CD4-positive, alpha-beta memory T cell (primary cell): ENCODE measurements around the gene IL1R2. TPM values are rescaled to one million over a fixed set of nuclear protein-coding genes. Genes with fewer than 3 reads are reported as not detected.

ENCODE experiments used
- CTCF ChIA-PET: fragments of 350-600 bp; sonication (Branson Sonifier 250); formaldehyde crosslinking; loops from one replicate; lab custom pipeline; 2021; ENCODE audit warnings: inconsistent platforms; ENCODE audit not compliant: partially characterized antibody; lab: Charles Lee
- POLR2A ChIA-PET: fragments of 350-600 bp; sonication (Branson Sonifier 250); formaldehyde crosslinking; loops from one replicate; lab custom pipeline; 2021; ENCODE audit not compliant: partially characterized antibody; lab: Charles Lee
- DNase-seq, 5 donors: peaks; one replicate each; pipeline versions ENCODE4 v3.0.0 to v3.0.0-alpha.2; 2020 to 2022; ENCODE audit warnings: mixed read lengths in 1 of 5
- H3K27ac ChIP-seq: one replicate; pipeline ENCODE4 v1.7.0; 2013; ENCODE audit warnings: low read depth, low read length
- H3K27me3 ChIP-seq: 2 replicates; pipeline ENCODE4 v1.7.0; 2013; ENCODE audit warnings: mild to moderate bottlenecking, low read length, moderate library complexity; ENCODE audit not compliant: insufficient read depth
- H3K36me3 ChIP-seq: 2 replicates; pipeline ENCODE4 v1.7.0; 2013; ENCODE audit warnings: mild to moderate bottlenecking, low read length, moderate library complexity; ENCODE audit not compliant: insufficient read depth
- H3K4me1 ChIP-seq: 2 replicates; pipeline ENCODE4 v1.7.0; 2013; ENCODE audit warnings: mild to moderate bottlenecking, low read length, moderate library complexity; ENCODE audit not compliant: insufficient read depth
- H3K4me3 ChIP-seq, 2 donors: one replicate each; pipeline ENCODE4 v1.7.0; 2013; ENCODE audit warnings: low read length in 2 of 2, mild to moderate bottlenecking in 1 of 2
- H3K9me3 ChIP-seq, 2 donors: one replicate each; pipeline ENCODE4 v1.7.0; 2013; ENCODE audit warnings: low read length in 2 of 2, control low read depth in 1 of 2; ENCODE audit not compliant: control insufficient read depth in 1 of 2
- H3K27ac Mint-ChIP-seq, 7 donors: one replicate each; pipeline ENCODE4 v1.8.0; 2020 to 2021; ENCODE audit warnings: mixed read lengths in 7 of 7, mild to moderate bottlenecking in 6 of 7, inconsistent platforms in 3 of 7, moderate library complexity in 3 of 7
- H3K27me3 Mint-ChIP-seq, 2 donors: one replicate each; pipeline ENCODE4 v1.8.0; 2020 to 2021; ENCODE audit warnings: mixed read lengths in 2 of 2
- H3K36me3 Mint-ChIP-seq, 2 donors: one replicate each; pipeline ENCODE4 v1.8.0; 2020 to 2021; ENCODE audit warnings: mixed read lengths in 2 of 2, inconsistent platforms in 1 of 2, mild to moderate bottlenecking in 1 of 2
- H3K4me1 Mint-ChIP-seq, 4 donors: one replicate each; pipeline ENCODE4 v1.8.0; 2020 to 2021; ENCODE audit warnings: mixed read lengths in 4 of 4, mild to moderate bottlenecking in 1 of 4
- H3K4me3 Mint-ChIP-seq, 8 donors: one replicate each; pipeline ENCODE4 v1.8.0; 2020 to 2021; ENCODE audit warnings: mixed read lengths in 8 of 8, mild to moderate bottlenecking in 7 of 8, moderate library complexity in 6 of 8, inconsistent platforms in 3 of 8
- H3K9me3 Mint-ChIP-seq, 8 donors: one replicate each; pipeline ENCODE4 v1.8.0; 2020 to 2021; ENCODE audit warnings: mixed read lengths in 8 of 8, mild to moderate bottlenecking in 5 of 8, inconsistent platforms in 3 of 8, moderate library complexity in 1 of 8
- intact Hi-C: fragments of 100-400 bp; cut with micrococcal nuclease; formaldehyde crosslinking; loops from one replicate; pipeline ENCODE4 v1.15.1; 2023
- polyA plus RNA-seq, 2 donors: library from polyadenylated mRNA; unstranded; fragments of 300-500 nt; fragmentation: Illumina TruSeq; gene quantifications; one replicate each; pipeline ENCODE4 v1.2.3, GENCODE V29; 2021
- total RNA-seq, 2 experiments: library from RNA; stranded (reverse); gene quantifications; one replicate each; pipeline ENCODE4 v1.2.3, GENCODE V29; 2021

The IL1R2 gene
- total and polyA plus RNA-seq, 4 experiments from 2014 or later, result 0.61 to 2.1 TPM; not detected in 2

- intact Hi-C loops, result no loop called here
Measured at GRCh38 chr2:102033031-102033749, 41.4 kb downstream of the IL1R2 start.

GRCh38 chr2:102033750-102034682, 42.3 kb downstream of the IL1R2 start:
- CTCF ChIA-PET, result interaction anchor here (0.8 to 3.3 kb wide), 7 partner anchors 11 to 208 kb away, joined by 3 to 27 read pairs (median 3); no protein-coding TSS in a partner anchor
- POLR2A ChIA-PET, result interaction anchor here (0.8 kb wide), 1 partner anchor 207 kb away, joined by 3 read pairs; no protein-coding TSS in a partner anchor
- H3K27ac ChIP-seq, result no peak overlapping the region

More at GRCh38 chr2:102033031-102033749, 41.4 kb downstream of the IL1R2 start:
- ChIA-PET CTCF (interaction anchor here (0.7 to 3.3 kb wide), 10 partner anchors 11 to 410 kb away, joined by 3 to 27 read pairs (median 3); no protein-coding TSS in a partner anchor), POLR2A (interaction anchor here (0.8 kb wide), 1 partner anchor 207 kb away, joined by 3 read pairs; no protein-coding TSS in a partner anchor)
- Mint-ChIP-seq H3K9me3 (peaks cover 0 to 3% (median 0%) of the 10 kb centered on the region in 8 donors), H3K4me1 (peaks cover 20 to 33% (median 26%) of the 10 kb centered on the region in 4 donors), H3K27me3 (no peaks in the 10 kb centered on the region), H3K4me3 (peak overlapping the region in 7 of 8 donors; percentile 13 to 84 (median 56)), H3K36me3 (no peaks in the 10 kb centered on the region), H3K27ac (peak overlapping the region; percentile 42 to 86 (median 71))
- H3K4me1 ChIP-seq, result peaks cover 25% of the 10 kb centered on the region
- peak in 2 of 5 donors; percentile 6 to 7 for DNase-seq
- H3K27me3 ChIP-seq, result no peaks in the 10 kb centered on the region
- H3K4me3 ChIP-seq, result no peak overlapping the region
- no peaks in the 10 kb centered on the region for H3K36me3 ChIP-seq
- H3K27ac ChIP-seq, result no peak overlapping the region
- H3K9me3 ChIP-seq, result no peaks in the 10 kb centered on the region

GRCh38 chr2:102034683-102035548, 43.2 kb downstream of the IL1R2 start:
- H3K27ac Mint-ChIP-seq, result peak overlapping the region in 4 of 7 donors; percentile 27 to 83 (median 59)

More at GRCh38 chr2:102033750-102034682, 42.3 kb downstream of the IL1R2 start:
- Mint-ChIP-seq H3K4me1 (peaks cover 20 to 33% (median 26%) of the 10 kb centered on the region in 4 donors), H3K36me3 (no peaks in the 10 kb centered on the region), H3K27me3 (no peaks in the 10 kb centered on the region), H3K4me3 (peak overlapping the region in 7 of 8 donors; percentile 36 to 84 (median 67)), H3K27ac (peak overlapping the region in 6 of 7 donors; percentile 43 to 86 (median 66)), H3K9me3 (peaks cover 0 to 3% (median 0%) of the 10 kb centered on the region in 8 donors)
- H3K4me1 ChIP-seq, result peaks cover 25% of the 10 kb centered on the region
- no peak overlapping the region for H3K4me3 ChIP-seq
- H3K27me3 ChIP-seq, result no peaks in the 10 kb centered on the region
- no peaks in the 10 kb centered on the region for H3K9me3 ChIP-seq
- no peak for DNase-seq
- intact Hi-C loops, result no loop called here
- no peaks in the 10 kb centered on the region for H3K36me3 ChIP-seq

GRCh38 chr2:102037681-102038080, 45.9 kb downstream of the IL1R2 start:
- Mint-ChIP-seq H3K4me3 (no peak overlapping the region), H3K4me1 (peaks cover 17 to 26% (median 21%) of the 10 kb centered on the region in 4 donors), H3K9me3 (peaks cover 0 to 1% (median 0%) of the 10 kb centered on the region in 8 donors), H3K36me3 (no peaks in the 10 kb centered on the region), H3K27me3 (peaks cover 5 to 8% of the 10 kb centered on the region in 2 donors), H3K27ac (no peak overlapping the region)
- H3K36me3 ChIP-seq, result no peaks in the 10 kb centered on the region
- no peaks in the 10 kb centered on the region for H3K9me3 ChIP-seq
- H3K27me3 ChIP-seq, result no peaks in the 10 kb centered on the region
- intact Hi-C loops, result no loop called here
- no peak overlapping the region for H3K27ac ChIP-seq
- DNase-seq, result no peak
- H3K4me1 ChIP-seq, result peaks cover 24% of the 10 kb centered on the region
- CTCF ChIA-PET, result interaction anchor here (1.1 to 3.6 kb wide), 4 partner anchors 12 to 202 kb away, joined by 3 to 17 read pairs (median 5); no protein-coding TSS in a partner anchor
- H3K4me3 ChIP-seq, result no peak overlapping the region
- POLR2A ChIA-PET, result interaction anchor here (1.2 kb wide), 1 partner anchor 12 kb away, joined by 3 read pairs; no protein-coding TSS in a partner anchor

More at GRCh38 chr2:102034683-102035548, 43.2 kb downstream of the IL1R2 start:
- Histone ChIP-seq H3K4me1 (peaks cover 25% of the 10 kb centered on the region), H3K36me3 (no peaks in the 10 kb centered on the region), H3K4me3 (no peak overlapping the region), H3K9me3 (no peaks in the 10 kb centered on the region), H3K27me3 (no peaks in the 10 kb centered on the region), H3K27ac (no peak overlapping the region)
- intact Hi-C loops, result no loop called here
- Mint-ChIP-seq H3K36me3 (no peaks in the 10 kb centered on the region), H3K27me3 (no peaks in the 10 kb centered on the region), H3K9me3 (peaks cover 0 to 3% (median 0%) of the 10 kb centered on the region in 8 donors), H3K4me3 (peak overlapping the region in 6 of 8 donors; percentile 36 to 67 (median 52)), H3K4me1 (peaks cover 19 to 33% (median 26%) of the 10 kb centered on the region in 4 donors)
- no peak for DNase-seq
- CTCF ChIA-PET, result interaction anchor here (3.3 kb wide), 1 partner anchor 206 kb away, joined by 27 read pairs; no protein-coding TSS in a partner anchor
- POLR2A ChIA-PET, result no interaction called here

- no peaks in the 10 kb centered on the region for H3K36me3 Mint-ChIP-seq
- intact Hi-C loops, result no loop called here
- peaks cover 0 to under 1% (median 0%) of the 10 kb centered on the region in 4 donors for H3K4me1 Mint-ChIP-seq
- ChIA-PET POLR2A (no interaction called here), CTCF (interaction anchor here (1.3 kb wide), 1 partner anchor 201 kb away, joined by 4 read pairs; no protein-coding TSS in a partner anchor)
- H3K9me3 Mint-ChIP-seq, result no peaks in the 10 kb centered on the region
- H3K4me1 ChIP-seq, result no peaks in the 10 kb centered on the region
- no peaks in the 10 kb centered on the region for H3K9me3 ChIP-seq
- no peak overlapping the region for H3K27ac Mint-ChIP-seq
- H3K27me3 Mint-ChIP-seq, result peaks cover 14 to 15% of the 10 kb centered on the region in 2 donors
- H3K27me3 ChIP-seq, result peaks cover 4% of the 10 kb centered on the region
- DNase-seq, result no peak
- no peak overlapping the region for H3K4me3 Mint-ChIP-seq
- no peak overlapping the region for H3K27ac ChIP-seq
- no peaks in the 10 kb centered on the region for H3K36me3 ChIP-seq
- no peak overlapping the region for H3K4me3 ChIP-seq
Measured at GRCh38 chr2:102040229-102040628, 48.5 kb downstream of the IL1R2 start.

- intact Hi-C loops, result no loop called here
- DNase-seq, result no peak
- Mint-ChIP-seq H3K27ac (no peak overlapping the region), H3K4me3 (no peak overlapping the region), H3K4me1 (no peaks in the 10 kb centered on the region), H3K27me3 (peaks cover 15% of the 10 kb centered on the region in 2 donors), H3K36me3 (no peaks in the 10 kb centered on the region), H3K9me3 (no peaks in the 10 kb centered on the region)
- Histone ChIP-seq H3K27ac (no peak overlapping the region), H3K4me3 (no peak overlapping the region), H3K27me3 (peaks cover 4% of the 10 kb centered on the region), H3K4me1 (no peaks in the 10 kb centered on the region), H3K36me3 (no peaks in the 10 kb centered on the region), H3K9me3 (no peaks in the 10 kb centered on the region)
- POLR2A ChIA-PET, result interaction anchor here (0.8 kb wide), 1 partner anchor 97 kb away, joined by 3 read pairs; no protein-coding TSS in a partner anchor
- CTCF ChIA-PET, result interaction anchor here (1.3 kb wide), 1 partner anchor 200 kb away, joined by 4 read pairs; no protein-coding TSS in a partner anchor
Measured at GRCh38 chr2:102041351-102041750, 49.6 kb downstream of the IL1R2 start.
